T47D (cell line): Measurements from ENCODE around the gene PPP1R13B.

Source experiments
- DNase-seq, 2 experiments: peaks; one replicate each; pipeline versions ENCODE4 v3.0.0 to v3.0.0-alpha.2; 2011 to 2012; ENCODE audit warnings: low read depth in 1 of 2, low spot score in 1 of 2
- JUND ChIP-seq: IDR thresholded peaks from 2 replicates; pipeline ENCODE4 v1.6.1; 2012; ENCODE audit warnings: low read depth
- in situ Hi-C: cut with HindIII; loops from 2 replicates; pipeline ENCODE4 v1.10.0; 2016; ENCODE audit warnings: low sequenced_read_pairs, low pct_unique_long_range_greater_than_20kb

The PPP1R13B gene

GRCh38 chr14:103727313-103727980 lies 119.9 kb downstream of the PPP1R13B start:
- in situ Hi-C loops, result no loop called here
- DNase-seq, result no peak
- TF ChIP-seq JUND, result no peak

- no peak for TF ChIP-seq JUND
- in situ Hi-C loops, result no loop called here
- no peak for DNase-seq
Observed at GRCh38 chr14:103726474-103726873, 120.9 kb downstream of the PPP1R13B start.

- no peak for TF ChIP-seq JUND
- in situ Hi-C loops, result no loop called here
- no peak for DNase-seq
Observed at GRCh38 chr14:103725739-103726395, 121.5 kb downstream of the PPP1R13B start.

GRCh38 chr14:103725001-103725682 lies 122.2 kb downstream of the PPP1R13B start:
- in situ Hi-C loops, result no loop called here
- no peak for TF ChIP-seq JUND
- no peak for DNase-seq

GRCh38 chr14:103724116-103724515 lies 123.3 kb downstream of the PPP1R13B start:
- DNase-seq, result no peak
- TF ChIP-seq JUND, result no peak
- in situ Hi-C loops, result no loop called here

GRCh38 chr14:103723748-103724081 lies 123.7 kb downstream of the PPP1R13B start:
- no peak for DNase-seq
- TF ChIP-seq JUND, result no peak
- in situ Hi-C loops, result no loop called here

GRCh38 chr14:103721334-103722120 lies 125.8 kb downstream of the PPP1R13B start:
- no peak for TF ChIP-seq JUND
- no peak for DNase-seq
- in situ Hi-C loops, result no loop called here

- no peak for DNase-seq
- in situ Hi-C loops, result no loop called here
- TF ChIP-seq JUND, result no peak
Observed at GRCh38 chr14:103719751-103720150, 127.6 kb downstream of the PPP1R13B start.

- in situ Hi-C loops, result no loop called here
- DNase-seq, result no peak
- no peak for TF ChIP-seq JUND
Observed at GRCh38 chr14:103718572-103718971, 128.8 kb downstream of the PPP1R13B start.

GRCh38 chr14:103716899-103717411 lies 130.4 kb downstream of the PPP1R13B start:
- no peak for DNase-seq
- TF ChIP-seq JUND, result no peak
- in situ Hi-C loops, result no loop called here

GRCh38 chr14:103716091-103716801 lies 131.1 kb downstream of the PPP1R13B start:
- no peak for TF ChIP-seq JUND
- peak; percentile 40 to 82 for DNase-seq
- in situ Hi-C loops, result no loop called here
